Right atrium auricular region (tissue), 2 donors: ENCODE results near the gene DCBLD2. TPM values are rescaled to one million over a fixed set of nuclear protein-coding genes. Genes with fewer than 3 reads are reported as not detected.
A peak's percentile ranks its signal among the peaks of the same experiment; 100 is the strongest.

Source experiments
- DNase-seq: peaks from one replicate; pipeline ENCODE4 v3.0.0-alpha.2; 2019; ENCODE audit warnings: low spot score
- H3K27ac ChIP-seq, 2 donors: fragments of 200-600 bp; sonication (generic); 1 replicate in 1 of 2; 2 replicates in 1 of 2; pipeline ENCODE4 v1.5.1; 2016 to 2019
- H3K27me3 ChIP-seq, 2 donors: fragments of 200-600 bp; sonication (generic); one replicate each; pipeline versions ENCODE4 v1.5.1 to v1.6.0; 2017 to 2019
- H3K36me3 ChIP-seq: fragments of 200-600 bp; sonication (generic); one replicate; pipeline ENCODE4 v1.5.1; 2016
- H3K4me1 ChIP-seq, 2 donors: fragments of 200-600 bp; sonication (generic); one replicate each; pipeline versions ENCODE4 v1.5.1 to v1.6.0; 2017 to 2019
- H3K4me3 ChIP-seq, 2 donors: fragments of 200-600 bp; sonication (generic); 1 replicate in 1 of 2; 2 replicates in 1 of 2; pipeline ENCODE4 v1.5.1; 2017 to 2019; ENCODE audit warnings: mild to moderate bottlenecking in 1 of 2, moderate library complexity in 1 of 2
- H3K9me3 ChIP-seq, 2 donors: fragments of 200-600 bp; sonication (generic); one replicate each; pipeline ENCODE4 v1.5.1; 2019
- CTCF ChIP-seq, 2 donors: fragments of 200-600 bp; sonication (generic); IDR thresholded peaks; one replicate each; pipeline ENCODE4 v1.5.1; 2019; ENCODE audit warnings: antibody characterized with exemption in 2 of 2
- total RNA-seq, 2 donors: library from RNA; depleted of rRNA; stranded (reverse); fragments of >200 nt; gene quantifications; one replicate each; pipeline ENCODE4 v1.1.0, GENCODE V29; 2016

DCBLD2 gene
- total RNA-seq, 2 donors from 2014 or later = 34.3 to 55.8 TPM

- H3K4me1 ChIP-seq = peaks cover 0 to 18% of the 10 kb centered on the region in 2 donors
- no peak for DNase-seq
- H3K27ac ChIP-seq = no peak overlapping the region
- no peaks in the 10 kb centered on the region for H3K9me3 ChIP-seq
- H3K4me3 ChIP-seq = no peak overlapping the region
- H3K27me3 ChIP-seq = no peaks in the 10 kb centered on the region
- TF ChIP-seq CTCF (IDR thresholded peaks at IDR 0.05) = no peak
- H3K36me3 ChIP-seq = peaks cover 6% of the 10 kb centered on the region
These were observed 109.9 kb downstream of the DCBLD2 start for GRCh38 chr3:98791341-98792325.

GRCh38 chr3:98788651-98789050 is 112.8 kb downstream of the DCBLD2 start:
- no peaks in the 10 kb centered on the region for H3K36me3 ChIP-seq
- no peaks in the 10 kb centered on the region for H3K9me3 ChIP-seq
- H3K27me3 ChIP-seq = no peaks in the 10 kb centered on the region
- DNase-seq = no peak
- H3K27ac ChIP-seq = no peak overlapping the region
- no peak overlapping the region for H3K4me3 ChIP-seq
- peaks cover 0 to 40% of the 10 kb centered on the region in 2 donors for H3K4me1 ChIP-seq
- TF ChIP-seq CTCF (IDR thresholded peaks at IDR 0.05) = no peak

GRCh38 chr3:98787181-98787580 is 114.3 kb downstream of the DCBLD2 start:
- peak overlapping the region in 1 of 2 donors; percentile 56 for H3K27ac ChIP-seq
- H3K27me3 ChIP-seq = no peaks in the 10 kb centered on the region
- no peak for DNase-seq
- no peak overlapping the region for H3K4me3 ChIP-seq
- H3K9me3 ChIP-seq = no peaks in the 10 kb centered on the region
- H3K36me3 ChIP-seq = no peaks in the 10 kb centered on the region
- TF ChIP-seq CTCF (IDR thresholded peaks at IDR 0.05) = no peak
- H3K4me1 ChIP-seq = peaks cover 0 to 40% of the 10 kb centered on the region in 2 donors

- DNase-seq = no peak
- peak overlapping the region in 1 of 2 donors; percentile 56 for H3K27ac ChIP-seq
- H3K4me1 ChIP-seq = peaks cover 0 to 40% of the 10 kb centered on the region in 2 donors
- no peak overlapping the region for H3K4me3 ChIP-seq
- H3K27me3 ChIP-seq = no peaks in the 10 kb centered on the region
- H3K9me3 ChIP-seq = no peaks in the 10 kb centered on the region
- TF ChIP-seq CTCF (IDR thresholded peaks at IDR 0.05) = no peak
- no peaks in the 10 kb centered on the region for H3K36me3 ChIP-seq
These were observed 115.0 kb downstream of the DCBLD2 start for GRCh38 chr3:98786364-98787006.

- peaks cover 0 to 45% of the 10 kb centered on the region in 2 donors for H3K4me1 ChIP-seq
- H3K9me3 ChIP-seq = no peaks in the 10 kb centered on the region
- H3K4me3 ChIP-seq = no peak overlapping the region
- no peak for TF ChIP-seq CTCF (IDR thresholded peaks at IDR 0.05)
- H3K36me3 ChIP-seq = no peaks in the 10 kb centered on the region
- H3K27ac ChIP-seq = peak overlapping the region in 1 of 2 donors; percentile 56
- DNase-seq = no peak
- no peaks in the 10 kb centered on the region for H3K27me3 ChIP-seq
These were observed 116.6 kb downstream of the DCBLD2 start for GRCh38 chr3:98784666-98785600.
